GF-D8 (cell line): ENCODE data around the gene CTBP2.

Source experiments
- DNase-seq: peaks from one replicate; lab custom pipeline; 2025; lab: John Stamatoyannopoulos, UW

Gene CTBP2

GRCh38 chr10:124977161-124977560, 183.2 kb downstream of the CTBP2 start:
- no peak for DNase-seq

- DNase-seq, result no peak
These were observed 184.3 kb downstream of the CTBP2 start for GRCh38 chr10:124975977-124976514.

- no peak for DNase-seq
These were observed 186.2 kb downstream of the CTBP2 start for GRCh38 chr10:124974131-124974530.

GRCh38 chr10:124972637-124973036, 187.7 kb downstream of the CTBP2 start:
- DNase-seq, result no peak

- no peak for DNase-seq
These were observed 189.1 kb downstream of the CTBP2 start for GRCh38 chr10:124971276-124971675.

- no peak for DNase-seq
These were observed 193.1 kb downstream of the CTBP2 start for GRCh38 chr10:124967255-124967654.

GRCh38 chr10:124966008-124966407, 194.4 kb downstream of the CTBP2 start:
- no peak for DNase-seq

GRCh38 chr10:124963866-124964720, 196.3 kb downstream of the CTBP2 start:
- DNase-seq, result no peak

- no peak for DNase-seq
These were observed 197.9 kb downstream of the CTBP2 start for GRCh38 chr10:124962421-124962820.

- DNase-seq, result no peak
These were observed 199.2 kb downstream of the CTBP2 start for GRCh38 chr10:124961248-124961570.

GRCh38 chr10:124959564-124959963, 200.8 kb downstream of the CTBP2 start:
- DNase-seq, result no peak

- DNase-seq, result peak; percentile 83
These were observed 202.9 kb downstream of the CTBP2 start for GRCh38 chr10:124957404-124957947.

GRCh38 chr10:124956764-124957163, 203.6 kb downstream of the CTBP2 start:
- no peak for DNase-seq

GRCh38 chr10:124955868-124956267, 204.5 kb downstream of the CTBP2 start:
- no peak for DNase-seq

- no peak for DNase-seq
These were observed 205.1 kb downstream of the CTBP2 start for GRCh38 chr10:124955243-124955642.

- DNase-seq, result no peak
These were observed 206.9 kb downstream of the CTBP2 start for GRCh38 chr10:124953421-124953820.

GRCh38 chr10:124952123-124952522, 208.2 kb downstream of the CTBP2 start:
- no peak for DNase-seq

- no peak for DNase-seq
These were observed 210.8 kb downstream of the CTBP2 start for GRCh38 chr10:124949543-124949942.

GRCh38 chr10:124946945-124947344, 213.4 kb downstream of the CTBP2 start:
- DNase-seq, result no peak

GRCh38 chr10:124944982-124945381, 215.4 kb downstream of the CTBP2 start:
- DNase-seq, result no peak

- DNase-seq, result peak; percentile 38
These were observed 216.9 kb downstream of the CTBP2 start for GRCh38 chr10:124943301-124944092.

- DNase-seq, result peak; percentile 20
These were observed 217.8 kb downstream of the CTBP2 start for GRCh38 chr10:124942317-124943169.
